Endothelial cell of umbilical vein (primary cell): ENCODE data around the gene PURB. TPM values are rescaled to one million over a fixed set of nuclear protein-coding genes. Genes with fewer than 3 reads are reported as not detected.

ENCODE experiments used
- BruUV-seq: library from RNA; stranded (reverse); fragments of 400-500 nt; replicated peaks from 2 replicates; lab custom pipeline; 2021; lab: Mats Ljungman, UMichigan
- CTCF ChIA-PET: fragments of 300-600, 350-600 bp; sonication (Branson Sonifier 250); formaldehyde crosslinking; loops from one replicate; lab custom pipeline; 2021; ENCODE audit warnings: antibody characterized with exemption, inconsistent platforms; lab: Charles Lee
- POLR2A ChIA-PET: fragments of 300-600, 350-600 bp; sonication (Branson Sonifier 250); formaldehyde crosslinking; loops from one replicate; lab custom pipeline; 2021; ENCODE audit warnings: antibody characterized with exemption, inconsistent platforms; lab: Charles Lee
- DNase-seq: peaks from one replicate; pipeline ENCODE4 v3.0.0-alpha.2; 2011; ENCODE audit warnings: low read depth, low spot score
- FAIRE-seq: peaks from 2 replicates; lab custom pipeline; 2011; peaks lifted over from hg19 to GRCh38; lab: Jason Lieb, UNC
- H2AFZ ChIP-seq: 2 replicates; pipeline ENCODE4 v1.6.0; 2012; ENCODE audit warnings: low read depth, low read length, control low read depth, inconsistent platforms
- H3K27ac ChIP-seq: 2 replicates; pipeline ENCODE4 v1.5.1; 2011; ENCODE audit warnings: low read depth, mild to moderate bottlenecking, control low read depth, low read length, moderate library complexity; ENCODE audit not compliant: insufficient read depth
- H3K27me3 ChIP-seq, 2 experiments: 2 replicates each; pipeline versions ENCODE4 v1.6.0 to v1.6.1; 2011; ENCODE audit warnings: low read length in 2 of 2, mixed read lengths in 1 of 2; ENCODE audit not compliant: control insufficient read depth in 2 of 2, insufficient read depth in 2 of 2
- H3K36me3 ChIP-seq, 2 experiments: 2 replicates in 1 of 2; 3 replicates in 1 of 2; pipeline ENCODE4 v1.5.1; 2011; ENCODE audit warnings: low read length in 2 of 2, mild to moderate bottlenecking in 1 of 2, moderate library complexity in 1 of 2; ENCODE audit not compliant: control insufficient read depth in 2 of 2, insufficient read depth in 2 of 2; ENCODE audit errors: extremely low read depth in 1 of 2
- H3K4me1 ChIP-seq: 3 replicates; pipeline ENCODE4 v1.5.1; 2011; ENCODE audit warnings: mild to moderate bottlenecking, low read length; ENCODE audit not compliant: control insufficient read depth, insufficient read depth; ENCODE audit errors: extremely low read depth
- H3K4me2 ChIP-seq: 2 replicates; pipeline ENCODE4 v1.6.1; 2011; ENCODE audit warnings: low read length, control low read depth, mixed read lengths; ENCODE audit not compliant: insufficient read depth
- H3K4me3 ChIP-seq, 3 experiments: fragments of 200-600 bp in 1 of 3; sonication (generic), shearing (Covaris generic) in 1 of 3; replicated peaks in 1 of 3; 2 replicates each; pipeline ENCODE4 v1.5.1; 2011 to 2016; ENCODE audit warnings: control low read depth in 3 of 3, low read length in 3 of 3, mild to moderate bottlenecking in 2 of 3, inconsistent platforms in 1 of 3, low read depth in 1 of 3, moderate library complexity in 1 of 3; ENCODE audit not compliant: insufficient read depth in 1 of 3
- H3K79me2 ChIP-seq: 2 replicates; pipeline ENCODE4 v1.6.0; 2012; ENCODE audit warnings: low read length, inconsistent platforms; ENCODE audit not compliant: control insufficient read depth, insufficient read depth
- H3K9ac ChIP-seq: replicated peaks from 2 replicates; pipeline ENCODE3; 2011; ENCODE audit warnings: low read length, control low read depth; ENCODE audit not compliant: insufficient read depth; ENCODE audit errors: extremely low read depth
- H3K9me1 ChIP-seq: replicated peaks from 3 replicates; pipeline ENCODE4 v1.6.0; 2011; ENCODE audit warnings: mild to moderate bottlenecking, low read length; ENCODE audit not compliant: control insufficient read depth, insufficient read depth; ENCODE audit errors: extremely low read depth
- H3K9me3 ChIP-seq: replicated peaks from 2 replicates; pipeline ENCODE4 v1.5.1; 2012; ENCODE audit warnings: low read length, inconsistent platforms; ENCODE audit not compliant: control insufficient read depth, insufficient read depth
- H4K20me1 ChIP-seq: replicated peaks from 2 replicates; pipeline ENCODE3; 2011; ENCODE audit warnings: mild to moderate bottlenecking, low read length; ENCODE audit not compliant: control insufficient read depth, insufficient read depth; ENCODE audit errors: extremely low read depth
- CTCF ChIP-seq, 2 donors: IDR thresholded peaks; 1 replicate in 1 of 2; 2 replicates in 1 of 2; pipeline ENCODE4 v1.5.1; 2011; ENCODE audit warnings: low read length in 2 of 2, mild to moderate bottlenecking in 2 of 2, moderate library complexity in 2 of 2, control low read depth in 1 of 2, inconsistent platforms in 1 of 2, low read depth in 1 of 2; ENCODE audit not compliant: insufficient read depth in 1 of 2; ENCODE audit errors: extremely low read depth in 1 of 2
- EZH2 ChIP-seq: IDR thresholded peaks from 2 replicates; pipeline ENCODE4 v1.6.1; 2012; ENCODE audit warnings: borderline replicate concordance, low read depth, mild to moderate bottlenecking, moderate library complexity, low read length, inconsistent platforms; ENCODE audit not compliant: severe bottlenecking
- FOS ChIP-seq: IDR thresholded peaks from 2 replicates; pipeline ENCODE4 v1.6.1; 2011; ENCODE audit warnings: mild to moderate bottlenecking, low read length, moderate library complexity, borderline replicate concordance; ENCODE audit not compliant: insufficient read depth
- GATA2 ChIP-seq: IDR thresholded peaks from 2 replicates; pipeline ENCODE4 v1.7.0; 2011; ENCODE audit warnings: low read depth, mild to moderate bottlenecking, moderate library complexity, mixed read lengths, low read length; ENCODE audit not compliant: insufficient read length, insufficient read depth
- JUN ChIP-seq: IDR thresholded peaks from 2 replicates; pipeline ENCODE4 v1.6.1; 2011; ENCODE audit warnings: borderline replicate concordance, low read depth; ENCODE audit not compliant: insufficient read length, insufficient read depth
- MAX ChIP-seq: IDR thresholded peaks from 2 replicates; pipeline ENCODE4 v1.6.1; 2011; ENCODE audit not compliant: insufficient read depth, insufficient read length
- MYC ChIP-seq: IDR thresholded peaks from one replicate; pipeline ENCODE4 v1.6.1; 2011; ENCODE audit warnings: mild to moderate bottlenecking, low read depth, low read length
- POLR2A ChIP-seq: IDR thresholded peaks from 2 replicates; pipeline ENCODE4 v1.6.1; 2012; ENCODE audit warnings: low read depth, mild to moderate bottlenecking, control low read depth, low read length
- POLR2AphosphoS5 ChIP-seq: IDR thresholded peaks from 2 replicates; pipeline ENCODE4 v1.6.1; 2012; ENCODE audit warnings: low read depth, mild to moderate bottlenecking, control low read depth, low read length, moderate library complexity; ENCODE audit not compliant: insufficient read depth
- dilution Hi-C: fragments of 300-500 bp; cut with MboI; formaldehyde crosslinking; loops from one replicate; pipeline ENCODE4 v1.15.0; 2019; ENCODE audit warnings: low sequenced_read_pairs; ENCODE audit not compliant: extremely low pct_ligation_motif_present
- intact Hi-C: fragments of 100-400 bp; cut with micrococcal nuclease; formaldehyde crosslinking; loops from one replicate; pipeline ENCODE4 v1.10.0; 2022
- polyA plus RNA-seq, 4 experiments: library from polyadenylated mRNA; depleted of rRNA in 3 of 4; stranded (reverse) in 3 of 4; unstranded in 1 of 4; fragments of >200 nt; gene quantifications; 2 replicates each; pipeline versions ENCODE4 v1.2.1 to v1.2.3, GENCODE V29; 2011 to 2012; ENCODE audit warnings: missing spikeins in 1 of 4
- total RNA-seq: library from RNA; stranded (reverse); gene quantifications from 2 replicates; pipeline ENCODE4 v1.2.3, GENCODE V29; 2021

The PURB gene
- total and polyA plus RNA-seq, 2 donors (not counting 3 experiments of a cell fraction or from before 2014, with no cell fraction given), result 2.7 to 25.5 TPM

DNA sequence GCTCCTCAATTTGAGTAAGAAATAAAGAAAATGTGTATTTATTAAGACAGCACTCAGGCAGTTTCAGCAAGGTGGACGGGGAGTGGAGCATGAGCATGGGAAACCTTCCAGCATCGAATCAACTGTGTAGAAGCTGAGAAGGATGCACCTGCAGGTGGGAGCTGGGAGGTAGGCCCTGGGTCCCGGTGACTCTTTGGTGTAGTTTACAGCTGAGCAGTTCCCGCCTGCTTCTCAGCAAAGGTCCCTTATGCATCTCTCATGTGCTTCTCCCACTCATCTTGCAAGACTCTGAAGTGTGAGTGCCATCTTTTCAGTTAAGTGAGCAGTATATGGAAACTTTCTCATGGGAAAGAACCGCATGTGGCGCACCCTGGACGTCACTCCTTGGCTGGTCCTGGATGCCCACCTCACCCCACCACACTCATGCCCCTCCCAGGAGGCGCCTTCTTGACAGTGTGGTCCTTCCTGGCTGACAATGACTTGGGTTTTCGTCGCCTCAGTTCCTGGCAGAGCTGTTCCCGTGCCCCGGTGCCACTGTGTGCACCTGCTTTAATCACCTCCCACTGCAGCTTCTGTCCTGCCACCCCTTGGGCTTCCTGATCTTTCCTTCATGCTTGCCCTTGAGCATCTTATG, 19.8 kb upstream of the PURB start:
- Histone ChIP-seq H3K27me3 (no peaks in the 10 kb centered on the region), H3K4me2 (no peak overlapping the region), H3K9me1 (no peaks in the 10 kb centered on the region), H3K4me1 (no peaks in the 10 kb centered on the region), H2AFZ (no peak overlapping the region), H3K27ac (no peak overlapping the region), H3K36me3 (no peaks in the 10 kb centered on the region), H4K20me1 (no peaks in the 10 kb centered on the region), H3K9ac (no peak overlapping the region), H3K4me3 (no peak overlapping the region), H3K79me2 (no peaks in the 10 kb centered on the region), H3K9me3 (no peaks in the 10 kb centered on the region)
- DNase-seq, result no peak
- intact Hi-C loops, result no loop called here
- no peak for FAIRE-seq
- CTCF ChIA-PET, result interaction anchor here (1.0 to 1.5 kb wide), 2 partner anchors 43 to 48 kb away, joined by 3 read pairs; no protein-coding TSS in a partner anchor
- dilution Hi-C loops, result no loop called here
- BruUV-seq, result no TSS peak
- POLR2A ChIA-PET, result no interaction called here
- TF ChIP-seq MYC (no peak), FOS (no peak), JUN (no peak), POLR2A (no peak), CTCF (IDR thresholded peaks at IDR 0.05; ENCODE audit: extremely low read depth in 1 of 2, insufficient read depth in 1 of 2, low read depth in 1 of 2, low read length in 2 of 2) (no peak), GATA2 (no peak), EZH2 (no peak), MAX (no peak), POLR2AphosphoS5 (no peak)
